GM18870 (cell line): ENCODE results near the gene ZBTB45.
A peak's percentile ranks its signal among the peaks of the same experiment; 100 is the strongest.

Experiments used
- ATAC-seq: cut with Tn5 transposase; IDR thresholded peaks from one replicate; pipeline ENCODE4 v1.9.1; 2021; ENCODE audit warnings: moderate library complexity; ENCODE audit not compliant: unreplicated experiment

ZBTB45 gene

GRCh38 chr19:58555369-58555885 lies 35.8 kb upstream of the ZBTB45 start:
- ATAC-seq: no peak

DNA sequence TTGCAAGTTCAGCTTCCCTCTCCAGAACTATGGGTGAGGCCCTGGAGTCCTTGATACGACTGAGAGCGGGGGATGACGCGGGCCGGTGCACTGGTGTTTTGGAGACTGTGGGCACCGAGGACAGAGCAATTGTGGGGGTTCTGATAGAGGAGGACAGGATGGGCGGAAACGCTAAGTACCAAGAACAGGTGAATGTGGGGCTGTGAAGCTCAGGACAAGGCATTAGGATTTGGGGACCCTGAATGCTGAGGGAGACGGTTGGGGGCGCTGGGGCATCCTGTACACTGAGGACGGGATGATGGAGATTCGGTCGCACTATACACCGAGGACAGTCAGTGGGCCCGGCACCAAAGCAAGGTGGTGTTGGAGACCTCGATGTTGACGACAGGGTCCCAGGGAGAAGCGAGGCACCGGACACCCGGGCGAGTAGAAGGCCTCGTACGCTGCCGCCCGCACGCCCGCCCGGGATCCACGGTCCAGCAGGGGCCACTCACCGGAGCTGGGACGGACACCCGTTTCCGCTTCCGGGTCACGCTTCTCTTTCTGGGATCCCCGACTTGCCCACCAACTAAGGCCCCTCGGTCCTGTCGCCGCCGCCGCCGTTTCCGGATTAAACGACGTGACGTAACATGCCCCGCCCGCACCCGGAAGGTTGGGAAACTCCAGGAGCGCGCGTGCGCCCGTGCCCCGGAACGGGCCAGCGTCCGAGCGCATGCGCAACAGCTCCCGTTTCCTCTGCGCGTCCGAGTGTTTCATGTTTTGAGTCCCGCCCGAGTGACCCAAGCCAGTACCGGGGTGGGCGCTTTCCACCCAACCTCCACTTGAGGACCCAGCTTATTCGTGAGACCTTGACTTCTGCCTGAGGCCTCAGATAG lies 35.1 kb upstream of the ZBTB45 start, which contains the start of gene CHMP2A:
TSS of gene CHMP2A (minus strand) at position 612 of the 875 bp plus-strand sequence. CDS start 893 bp downstream, outside the sequence.
- ATAC-seq: peak; percentile 23

DNA sequence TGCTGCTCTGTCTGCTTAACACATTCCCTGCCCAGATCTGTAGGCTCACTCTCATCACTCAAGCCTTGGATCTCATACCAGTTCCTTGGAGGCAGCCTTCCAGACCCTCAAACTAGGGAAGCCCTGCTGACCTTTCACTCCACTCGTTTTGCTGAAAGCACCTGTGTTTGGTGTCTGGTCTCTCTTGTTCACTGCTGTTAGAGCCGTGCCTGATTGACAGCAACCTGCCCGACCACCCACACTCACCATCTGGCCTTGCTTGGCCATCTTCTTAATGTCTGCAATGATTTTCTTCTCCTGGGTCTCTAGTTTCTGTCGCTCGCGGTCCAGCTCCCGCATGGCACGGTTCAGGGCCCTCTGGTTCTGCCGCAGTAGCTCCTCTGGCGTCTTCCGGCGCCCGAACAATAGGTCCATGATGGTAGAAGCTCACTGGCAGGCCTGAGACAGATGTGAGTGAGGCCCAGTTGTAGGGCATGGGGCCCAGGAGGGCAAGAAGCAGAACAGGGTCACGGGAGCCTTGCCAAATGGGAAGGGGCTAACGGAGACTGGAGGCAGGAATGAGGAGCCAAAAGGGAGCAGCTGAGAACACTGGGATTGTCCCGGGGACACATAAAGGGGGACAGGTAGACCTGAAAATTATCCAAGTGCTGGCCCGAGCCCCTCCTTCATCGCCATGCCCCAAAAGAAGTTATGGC lies 34.3 kb upstream of the ZBTB45 start:
- no peak for ATAC-seq

DNA sequence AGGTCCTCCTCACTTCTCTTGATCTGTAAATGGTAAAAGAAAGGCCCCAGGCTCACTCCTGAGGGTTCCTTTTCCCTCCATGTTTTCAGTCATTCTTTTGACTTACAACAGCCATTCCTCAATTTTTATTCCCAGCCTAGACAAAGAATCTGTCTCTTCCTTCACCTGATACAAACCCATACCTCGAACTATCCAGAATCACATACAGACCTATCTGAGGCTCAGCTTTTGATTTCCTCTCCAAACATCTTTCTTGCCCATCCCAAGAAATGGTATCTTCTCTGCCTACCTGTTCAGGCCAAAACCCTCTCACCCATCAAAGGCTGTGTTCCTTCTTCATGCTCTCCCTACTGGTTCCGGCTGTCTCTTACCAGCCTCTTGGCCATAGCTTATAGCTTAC lies 33.0 kb upstream of the ZBTB45 start:
- ATAC-seq: no peak

GRCh38 chr19:58551577-58552471 lies 32.2 kb upstream of the ZBTB45 start:
- ATAC-seq: no peak

- ATAC-seq: no peak
Observed at GRCh38 chr19:58551123-58551497, 31.5 kb upstream of the ZBTB45 start.

DNA sequence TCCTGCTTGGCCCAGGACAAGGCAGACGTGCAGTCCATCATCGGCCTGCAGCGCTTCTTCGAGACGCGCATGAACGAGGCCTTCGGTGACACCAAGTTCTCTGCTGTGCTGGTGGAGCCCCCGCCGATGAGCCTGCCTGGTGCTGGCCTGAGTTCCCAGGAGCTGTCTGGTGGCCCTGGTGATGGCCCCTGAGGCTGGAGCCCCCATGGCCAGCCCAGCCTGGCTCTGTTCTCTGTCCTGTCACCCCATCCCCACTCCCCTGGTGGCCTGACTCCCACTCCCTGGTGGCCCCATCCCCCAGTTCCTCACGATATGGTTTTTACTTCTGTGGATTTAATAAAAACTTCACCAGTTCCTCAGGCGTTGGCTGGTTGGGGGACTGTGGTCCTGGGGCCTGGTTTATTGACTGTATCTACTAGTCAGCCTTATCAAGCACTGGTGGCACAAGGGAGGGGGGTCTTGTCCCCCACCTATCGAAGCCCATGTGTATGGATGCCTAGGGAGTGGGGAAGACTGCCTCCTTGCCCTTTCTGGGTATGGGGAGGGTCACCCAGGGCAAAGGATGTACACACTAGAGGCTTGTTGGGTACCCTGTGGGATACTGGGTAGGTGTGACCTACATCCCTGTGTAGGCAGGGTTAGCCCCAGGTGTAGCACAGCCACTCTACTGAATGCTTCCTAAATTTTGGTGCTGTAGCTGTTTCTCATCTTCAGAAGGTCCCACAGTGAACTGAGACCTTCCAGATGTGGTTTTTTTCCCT lies 30.9 kb upstream of the ZBTB45 start:
- ATAC-seq: no peak

DNA sequence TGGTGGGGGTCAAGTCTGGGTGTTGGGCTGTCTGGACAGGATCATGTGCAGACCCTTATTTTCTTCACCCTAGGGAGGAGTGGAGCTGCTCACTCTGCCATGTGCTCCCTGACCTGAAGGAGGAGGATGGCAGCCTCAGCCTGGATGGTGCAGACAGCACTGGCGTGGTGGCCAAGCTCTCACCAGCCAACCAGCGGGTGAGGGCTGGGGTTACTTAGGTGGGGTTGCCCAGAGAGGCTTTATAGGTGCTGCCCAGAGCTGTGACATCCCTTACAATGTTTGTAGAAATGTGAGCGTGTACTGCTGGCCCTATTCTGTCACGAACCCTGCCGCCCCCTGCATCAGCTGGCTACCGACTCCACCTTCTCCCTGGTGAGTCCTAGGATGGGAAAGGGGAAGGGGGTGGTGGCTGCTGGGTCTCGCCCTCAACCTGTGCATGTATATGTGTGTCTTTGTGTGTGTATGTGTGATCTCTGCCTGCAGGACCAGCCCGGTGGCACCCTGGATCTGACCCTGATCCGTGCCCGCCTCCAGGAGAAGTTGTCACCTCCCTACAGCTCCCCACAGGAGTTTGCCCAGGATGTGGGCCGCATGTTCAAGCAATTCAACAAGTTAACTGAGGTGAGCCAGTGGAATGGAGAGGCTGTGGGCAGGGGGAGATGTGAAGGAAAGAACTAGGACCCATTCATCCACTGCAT lies 30.2 kb upstream of the ZBTB45 start:
- no peak for ATAC-seq

DNA sequence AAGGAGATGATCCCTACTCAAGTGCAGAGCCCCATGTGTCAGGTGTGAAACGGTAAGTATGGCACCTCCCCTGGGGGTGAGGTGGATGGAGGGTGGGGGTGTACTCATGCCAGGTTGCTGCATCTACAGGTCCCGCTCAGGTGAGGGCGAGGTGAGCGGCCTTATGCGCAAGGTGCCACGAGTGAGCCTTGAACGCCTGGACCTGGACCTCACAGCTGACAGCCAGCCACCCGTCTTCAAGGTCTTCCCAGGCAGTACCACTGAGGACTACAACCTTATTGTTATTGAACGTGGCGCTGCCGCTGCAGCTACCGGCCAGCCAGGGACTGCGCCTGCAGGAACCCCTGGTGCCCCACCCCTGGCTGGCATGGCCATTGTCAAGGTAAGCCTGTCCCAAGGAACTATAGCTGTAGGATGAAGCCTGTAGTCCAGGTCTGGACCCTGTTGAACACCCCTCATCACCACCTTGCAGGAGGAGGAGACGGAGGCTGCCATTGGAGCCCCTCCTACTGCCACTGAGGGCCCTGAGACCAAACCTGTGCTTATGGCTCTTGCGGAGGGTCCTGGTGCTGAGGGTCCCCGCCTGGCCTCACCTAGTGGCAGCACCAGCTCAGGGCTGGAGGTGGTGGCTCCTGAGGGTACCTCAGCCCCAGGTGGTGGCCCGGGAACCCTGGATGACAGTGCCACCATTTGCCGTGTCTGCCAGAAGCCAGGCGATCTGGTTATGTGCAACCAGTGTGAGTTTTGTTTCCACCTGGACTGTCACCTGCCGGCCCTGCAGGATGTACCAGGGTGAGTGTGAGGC lies 29.5 kb upstream of the ZBTB45 start:
- no peak for ATAC-seq

DNA sequence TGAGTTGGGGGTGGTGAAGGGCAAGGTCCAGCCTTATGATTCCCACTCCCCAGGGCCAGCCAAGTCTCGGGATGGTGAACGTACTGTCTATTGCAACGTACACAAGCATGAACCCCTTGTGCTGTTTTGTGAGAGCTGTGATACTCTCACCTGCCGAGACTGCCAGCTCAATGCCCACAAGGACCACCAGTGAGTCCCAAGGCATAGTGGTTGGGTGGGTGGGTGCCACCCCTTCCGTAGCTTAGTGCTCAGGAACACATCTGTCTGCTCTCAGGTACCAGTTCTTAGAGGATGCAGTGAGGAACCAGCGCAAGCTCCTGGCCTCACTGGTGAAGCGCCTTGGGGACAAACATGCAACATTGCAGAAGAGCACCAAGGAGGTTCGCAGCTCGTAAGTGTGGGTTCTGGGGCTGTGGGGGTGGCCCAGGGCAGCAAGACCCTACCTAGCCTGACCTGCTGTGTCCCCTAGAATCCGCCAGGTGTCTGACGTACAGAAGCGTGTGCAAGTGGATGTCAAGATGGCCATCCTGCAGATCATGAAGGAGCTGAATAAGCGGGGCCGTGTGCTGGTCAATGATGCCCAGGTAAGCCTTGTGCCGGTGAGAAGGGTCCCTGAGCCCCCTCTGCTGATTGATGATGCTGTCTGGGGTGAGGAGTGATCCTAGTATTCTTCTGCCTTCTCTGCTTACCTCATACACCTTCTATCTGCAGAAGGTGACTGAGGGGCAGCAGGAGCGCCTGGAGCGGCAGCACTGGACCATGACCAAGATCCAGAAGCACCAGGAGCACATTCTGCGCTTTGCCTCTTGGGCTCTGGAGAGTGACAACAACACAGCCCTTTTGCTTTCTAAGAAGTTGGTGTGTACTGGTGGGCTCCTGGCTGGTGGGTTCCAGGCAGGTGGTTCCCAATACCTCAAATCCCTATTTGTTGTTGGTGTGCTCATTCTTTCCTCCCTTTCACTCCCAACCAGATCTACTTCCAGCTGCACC lies 28.0 kb upstream of the ZBTB45 start:
- ATAC-seq: no peak

GRCh38 chr19:58546019-58546530 lies 26.5 kb upstream of the ZBTB45 start:
- no peak for ATAC-seq

- no peak for ATAC-seq
Observed at GRCh38 chr19:58545286-58546018, 25.8 kb upstream of the ZBTB45 start.

- ATAC-seq: peak; percentile 29
Observed at GRCh38 chr19:58544591-58545285, 25.1 kb upstream of the ZBTB45 start.

DNA sequence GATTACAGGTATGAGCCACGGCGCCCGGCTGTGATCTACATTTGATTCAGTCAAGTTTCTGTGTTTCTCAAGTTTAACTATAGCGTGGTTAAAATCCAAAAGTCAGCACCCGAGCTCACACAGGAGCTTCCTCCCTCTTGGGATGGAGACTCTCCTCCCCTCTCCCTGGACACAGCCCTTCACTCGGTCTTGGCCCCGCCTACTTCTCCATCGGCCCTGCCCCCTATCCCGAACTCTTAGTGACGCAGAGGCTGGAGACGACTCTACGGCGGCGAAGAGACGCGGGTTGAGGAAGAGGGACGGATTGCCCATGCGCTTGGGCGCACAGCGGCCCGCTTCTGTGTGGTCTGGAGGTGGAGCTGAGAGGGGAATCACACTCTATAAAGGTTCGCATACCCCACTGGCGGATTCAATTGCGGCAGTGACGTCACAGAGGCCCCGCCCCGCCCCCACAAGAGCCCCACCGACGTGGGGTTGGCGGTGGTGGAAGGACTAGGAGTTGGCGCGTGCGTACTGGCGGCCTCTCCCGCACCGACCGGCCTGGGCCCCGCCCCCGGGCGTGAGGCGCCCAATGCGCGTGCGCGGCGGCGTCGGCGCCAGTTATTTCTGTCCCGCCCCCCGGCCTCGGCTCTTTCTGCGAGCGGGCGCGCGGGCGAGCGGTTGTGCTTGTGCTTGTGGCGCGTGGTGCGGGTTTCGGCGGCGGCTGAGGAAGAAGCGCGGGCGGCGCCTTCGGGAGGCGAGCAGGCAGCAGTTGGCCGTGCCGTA lies 24.4 kb upstream of the ZBTB45 start, which contains the start of gene TRIM28:
TSS of gene TRIM28 (plus strand) at position 239 of the 765 bp plus-strand sequence. CDS start 694 bp downstream, outside the sequence.
- peak; percentile 87 for ATAC-seq
